A549 (cell line): Measurements from ENCODE around the gene SLC39A2. TPM values are rescaled to one million over a fixed set of nuclear protein-coding genes. Genes with fewer than 3 reads are reported as not detected.

Experiments used
- ATAC-seq, 2 experiments: fragments of 200-7000 bp in 1 of 2; fragments of >200 bp in 1 of 2; cut with Nextera tagmentation in 1 of 2; cut with Tn5 transposase in 1 of 2; 3 replicates each; pipeline versions ENCODE4 v1.8.0 to v1.9.1; 2018 to 2020; ENCODE audit warnings: mild to moderate bottlenecking in 1 of 2, moderate library complexity in 1 of 2
- CTCF ChIA-PET: fragments of 300-600 bp; sonication (Branson Sonifier 250); formaldehyde crosslinking; extraction: SDS; loops from one replicate; lab custom pipeline; 2021; ENCODE audit warnings: antibody characterized with exemption, inconsistent platforms; lab: Yijun Ruan, JAX
- POLR2A ChIA-PET: fragments of 350-600 bp; formaldehyde crosslinking; extraction: SDS; loops from one replicate; lab custom pipeline; 2021; ENCODE audit warnings: antibody characterized with exemption, inconsistent platforms; lab: Yijun Ruan, JAX
- DNase-seq, 2 experiments: peaks; one replicate each; pipeline versions ENCODE4 v3.0.0 to v3.0.0-alpha.2; 2011 to 2016; ENCODE audit warnings: low read depth in 1 of 2, low spot score in 1 of 2
- FAIRE-seq: peaks from 2 replicates; lab custom pipeline; 2011; peaks lifted over from hg19 to GRCh38; lab: Jason Lieb, UNC
- H3K27ac ChIP-seq, 2 experiments: fragments of >200 bp; sonication (Bioruptor Twin); formaldehyde crosslinking; 3 replicates each; pipeline ENCODE4 v1.5.1; 2016 to 2017
- H3K4me1 ChIP-seq: fragments of >200 bp; sonication (Bioruptor Twin); formaldehyde crosslinking; 3 replicates; pipeline ENCODE4 v1.6.1; 2016
- H3K4me2 ChIP-seq: fragments of >200 bp; sonication (Bioruptor Twin); formaldehyde crosslinking; 3 replicates; pipeline ENCODE4 v1.6.1; 2016
- H3K4me3 ChIP-seq: fragments of >200 bp; sonication (Bioruptor Twin); formaldehyde crosslinking; 3 replicates; pipeline ENCODE4 v1.5.1; 2016
- H3K9me3 ChIP-seq: fragments of >200 bp; sonication (Bioruptor Twin); formaldehyde crosslinking; 3 replicates; pipeline ENCODE4 v1.6.1; 2016
- BCL3 ChIP-seq: fragments of >200 bp; sonication (Bioruptor Twin); formaldehyde crosslinking; IDR thresholded peaks from 3 replicates; pipeline ENCODE4 v1.6.1; 2016
- CHD2 ChIP-seq: fragments of 150-350 bp; IDR thresholded peaks from 2 replicates; pipeline ENCODE4 v1.6.1; 2014; ENCODE audit warnings: low read length; ENCODE audit not compliant: partially characterized antibody
- CTCF ChIP-seq: fragments of >200 bp; sonication (Bioruptor Twin); formaldehyde crosslinking; IDR thresholded peaks from 3 replicates; pipeline ENCODE4 v1.5.1; 2016
- ELK1 ChIP-seq: fragments of 150-350 bp; IDR thresholded peaks from 2 replicates; pipeline ENCODE4 v1.6.1; 2014; ENCODE audit warnings: low read depth, mild to moderate bottlenecking, low read length
- FOSL2 ChIP-seq, 2 experiments: fragments of 450-650 bp in 1 of 2; fragments of >200 bp in 1 of 2; sonication (Bioruptor Twin) in 1 of 2; formaldehyde crosslinking; IDR thresholded peaks; 2 replicates each; pipeline versions ENCODE4 v1.5.0 to v1.6.1; 2016 to 2020; ENCODE audit warnings: mild to moderate bottlenecking in 1 of 2, moderate library complexity in 1 of 2
- HDAC2 ChIP-seq: fragments of 200-600 bp; sonication (generic); IDR thresholded peaks from 2 replicates; pipeline ENCODE4 v1.6.1; 2016
- HOXA7 ChIP-seq: fragments of 250-450 bp; sonication (Bioruptor Pico); IDR thresholded peaks from 2 replicates; pipeline ENCODE4 v1.5.0; 2020; ENCODE audit warnings: mild to moderate bottlenecking, moderate library complexity
- HOXB13 ChIP-seq: fragments of 250-450 bp; sonication (Bioruptor Pico); IDR thresholded peaks from 2 replicates; pipeline ENCODE4 v1.5.0; 2020; ENCODE audit warnings: low read depth, mild to moderate bottlenecking, moderate library complexity
- HOXB5 ChIP-seq: fragments of 250-450 bp; sonication (Bioruptor Pico); IDR thresholded peaks from 2 replicates; pipeline ENCODE4 v1.5.0; 2020; ENCODE audit warnings: mild to moderate bottlenecking, moderate library complexity
- JUN ChIP-seq, 2 experiments: fragments of >200 bp; sonication (Bioruptor Twin); formaldehyde crosslinking; IDR thresholded peaks; 2 replicates in 1 of 2; 3 replicates in 1 of 2; pipeline ENCODE4 v1.6.1; 2016 to 2017
- JUNB ChIP-seq: fragments of >200 bp; sonication (Bioruptor Twin); formaldehyde crosslinking; IDR thresholded peaks from 2 replicates; pipeline ENCODE4 v1.6.1; 2016
- KDM5A ChIP-seq: fragments of 200-600 bp; sonication (generic); IDR thresholded peaks from 2 replicates; pipeline ENCODE4 v1.6.1; 2016; ENCODE audit warnings: antibody characterized with exemption, mild to moderate bottlenecking
- MAFK ChIP-seq: fragments of 450-650 bp; IDR thresholded peaks from 2 replicates; pipeline ENCODE4 v1.6.1; 2014; ENCODE audit not compliant: partially characterized antibody
- PBX3 ChIP-seq: IDR thresholded peaks from 2 replicates; pipeline ENCODE4 v1.6.1; 2012
- POLR2A ChIP-seq: IDR thresholded peaks from 2 replicates; pipeline ENCODE4 v1.6.1; 2012; ENCODE audit warnings: mild to moderate bottlenecking, low read length
- RAD21 ChIP-seq, 2 experiments: fragments of >200 bp in 1 of 2; sonication (Bioruptor Twin) in 1 of 2; formaldehyde crosslinking in 1 of 2; IDR thresholded peaks in 1 of 2; conservative IDR thresholded peaks in 1 of 2; 2 replicates in 1 of 2; 3 replicates in 1 of 2; pipeline ENCODE4 v1.6.1; 2012 to 2018; ENCODE audit warnings: inconsistent platforms in 1 of 2
- RCOR1 ChIP-seq: fragments of 150-350 bp; IDR thresholded peaks from 2 replicates; pipeline ENCODE4 v1.6.1; 2014; ENCODE audit warnings: antibody characterized with exemption, low read length, low read depth
- RFX5 ChIP-seq: fragments of 450-650 bp; IDR thresholded peaks from 2 replicates; pipeline ENCODE4 v1.7.1; 2014; ENCODE audit warnings: antibody characterized with exemption, mild to moderate bottlenecking, moderate library complexity
- RNF2 ChIP-seq: fragments of 200-600 bp; sonication (generic); IDR thresholded peaks from 2 replicates; pipeline ENCODE4 v1.6.1; 2016; ENCODE audit warnings: low read depth, mild to moderate bottlenecking, antibody characterized with exemption, moderate library complexity, borderline replicate concordance
- TFCP2L1 ChIP-seq: fragments of 250-450 bp; sonication (Bioruptor Pico); IDR thresholded peaks from 2 replicates; pipeline ENCODE4 v1.5.0; 2021; ENCODE audit warnings: mild to moderate bottlenecking
- USF2 ChIP-seq: fragments of 450-650 bp; IDR thresholded peaks from 2 replicates; pipeline ENCODE4 v1.6.1; 2014; ENCODE audit warnings: antibody characterized with exemption
- ZSCAN20 ChIP-seq: fragments of 250-450 bp; sonication (Bioruptor Pico); IDR thresholded peaks from 2 replicates; pipeline ENCODE4 v1.8.0; 2022; ENCODE audit warnings: mild to moderate bottlenecking, moderate library complexity
- WGBS: methylation state at CpG from one replicate; pipeline ENCODE4 v1.1.6; 2017; ENCODE audit errors: missing lambda C conversion rate; 5-methylcytosine and 5-hydroxymethylcytosine counted together
- polyA plus RNA-seq, 4 experiments: library from polyadenylated mRNA; depleted of rRNA in 3 of 4; stranded (reverse); fragments of >200 nt; fragmentation: RNase III in 1 of 4; extraction: RNeasy Plus Mini Kit Qiagen cat#74134 plus additional on column Dnase treatment in 1 of 4; gene quantifications; 2 replicates in 3 of 4; 3 replicates in 1 of 4; pipeline ENCODE4 v1.2.3, GENCODE V29; 2011 to 2017
- TF ChIP-seq, protein P1 (sequence below): fragments of 250-450 bp; sonication (Bioruptor Pico); IDR thresholded peaks from 2 replicates; pipeline ENCODE4 v1.5.0; 2021; ENCODE audit warnings: mild to moderate bottlenecking, moderate library complexity, borderline replicate concordance

Gene SLC39A2
- polyA plus RNA-seq, 2 of the 4 experiments (the other 2 are of a cell fraction), result not detected

- 63% methylated on average over 11 of the region's 11 CpGs for WGBS
- DNase-seq, result no peak
- POLR2A ChIA-PET, result no interaction called here
- Histone ChIP-seq H3K9me3 (no peaks in the 10 kb centered on the region), H3K4me1 (no peaks in the 10 kb centered on the region), H3K4me3 (no peak within 1 kb of the TSS), H3K4me2 (no peak within 1 kb of the TSS), H3K27ac (no peak within 1 kb of the TSS)
- no peak for FAIRE-seq
- TF ChIP-seq POLR2A (no peak), HOXB13 (no peak), ZSCAN20 (CRISPR knock-in tag) (no peak), MAFK (no peak), JUN (IDR thresholded peaks at IDR 0.05) (no peak), FOSL2 (IDR thresholded peaks at IDR 0.05) (no peak), FOSL2 (CRISPR knock-in tag; IDR thresholded peaks at IDR 0.05) (no peak), HDAC2 (no peak), RNF2 (no peak)
- ATAC-seq, result no peak
- CTCF ChIA-PET, result interaction anchor here (0.8 to 7.3 kb wide), 7 partner anchors 8 to 346 kb away, joined by 3 to 323 read pairs (median 24); partner anchors contain the start of gene NDRG2
These were observed 42.8 kb downstream of the SLC39A2 start, which contains the start of gene RNASE7 for GRCh38 chr14:21041676-21042433. RNASE7 (plus strand) TSS chr14:21042362; CDS start chr14:21042993, 631 bp downstream.

GRCh38 chr14:21042918-21043317 lies 43.8 kb downstream of the SLC39A2 start:
- no peak for FAIRE-seq
- Histone ChIP-seq H3K4me2 (no peak overlapping the region), H3K27ac (no peak overlapping the region), H3K9me3 (no peaks in the 10 kb centered on the region), H3K4me3 (no peak overlapping the region), H3K4me1 (no peaks in the 10 kb centered on the region)
- ChIA-PET CTCF (interaction anchor here (1.5 to 7.3 kb wide), 6 partner anchors 26 to 72 kb away, joined by 4 to 323 read pairs (median 10); partner anchors contain the start of genes ARHGEF40 and NDRG2), POLR2A (no interaction called here)
- no peak for TF ChIP-seq POLR2A
- TF ChIP-seq CTCF, result no peak
- no peak for TF ChIP-seq HDAC2
- TF ChIP-seq USF2, result no peak
- TF ChIP-seq BCL3, result no peak
- no peak for TF ChIP-seq RAD21 (conservative IDR thresholded peaks at IDR 0.05 in 1 of 2, IDR thresholded peaks at IDR 0.05 in 1 of 2)
- TF ChIP-seq, protein P1, sequence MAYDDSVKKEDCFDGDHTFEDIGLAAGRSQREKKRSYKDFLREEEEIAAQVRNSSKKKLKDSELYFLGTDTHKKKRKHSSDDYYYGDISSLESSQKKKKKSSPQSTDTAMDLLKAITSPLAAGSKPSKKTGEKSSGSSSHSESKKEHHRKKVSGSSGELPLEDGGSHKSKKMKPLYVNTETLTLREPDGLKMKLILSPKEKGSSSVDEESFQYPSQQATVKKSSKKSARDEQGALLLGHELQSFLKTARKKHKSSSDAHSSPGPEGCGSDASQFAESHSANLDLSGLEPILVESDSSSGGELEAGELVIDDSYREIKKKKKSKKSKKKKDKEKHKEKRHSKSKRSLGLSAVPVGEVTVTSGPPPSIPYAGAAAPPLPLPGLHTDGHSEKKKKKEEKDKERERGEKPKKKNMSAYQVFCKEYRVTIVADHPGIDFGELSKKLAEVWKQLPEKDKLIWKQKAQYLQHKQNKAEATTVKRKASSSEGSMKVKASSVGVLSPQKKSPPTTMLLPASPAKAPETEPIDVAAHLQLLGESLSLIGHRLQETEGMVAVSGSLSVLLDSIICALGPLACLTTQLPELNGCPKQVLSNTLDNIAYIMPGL (CRISPR knock-in tag), result no peak
- no peak for TF ChIP-seq RFX5
- TF ChIP-seq ELK1, result no peak
- TF ChIP-seq RCOR1, result no peak
- TF ChIP-seq TFCP2L1 (CRISPR knock-in tag), result no peak
- no peak for TF ChIP-seq RNF2
- TF ChIP-seq PBX3, result no peak
- TF ChIP-seq KDM5A, result no peak
- TF ChIP-seq HOXA7 (CRISPR knock-in tag), result no peak
- TF ChIP-seq JUNB, result no peak
- TF ChIP-seq CHD2, result no peak
- TF ChIP-seq HOXB5, result no peak
- TF ChIP-seq HOXB13, result no peak
- no peak for ATAC-seq
- 31% methylated on average over 8 of the region's 8 CpGs for WGBS
- DNase-seq, result no peak
